ENCODE results near the gene RGPD6. TPM values are rescaled to one million over a fixed set of nuclear protein-coding genes. Genes with fewer than 3 reads are reported as not detected.
"Not testable (repeated sequence)": the region's sequence is repeated elsewhere in the genome, so short reads cannot be mapped to it uniquely, and the experiment has no call there.

RGPD6 gene
- total RNA-seq, result 100 to 1,000 TPM in 1 of 4 donors, 10 to 100 TPM in 3; 67.5 to 117 (median 77.6) TPM

GRCh38 chr2:110576763-110577416 is at the start of gene RGPD6:
Gene RGPD6 (minus strand): TSS chr2:110577222. CDS start chr2:110577024, 198 bp downstream.
- H3K4me3 ChIP-seq (replicated peaks in 1 of 3); H3K9me3 ChIP-seq; DNase-seq; H3K36me3 ChIP-seq; intact Hi-C loops (cut with DNase I); H3K4me1 ChIP-seq; H3K27me3 ChIP-seq; H3K27ac ChIP-seq: not testable (repeated sequence)
- no CpG with 5 or more reads among the region's 70 CpGs for WGBS, 2 donors

GRCh38 chr2:110619326-110619939 is 42.4 kb upstream of the RGPD6 start:
- H3K27ac ChIP-seq; H3K4me1 ChIP-seq; DNase-seq; H3K27me3 ChIP-seq; H3K36me3 ChIP-seq; H3K4me3 ChIP-seq (replicated peaks in 1 of 3); H3K9me3 ChIP-seq; intact Hi-C loops (cut with DNase I): not testable (repeated sequence)
- WGBS, 2 donors, result 70 to 72% methylated on average over 2 of the region's 9 CpGs

- H3K27me3 ChIP-seq; H3K9me3 ChIP-seq; intact Hi-C loops (cut with DNase I); H3K27ac ChIP-seq; H3K36me3 ChIP-seq; H3K4me3 ChIP-seq (replicated peaks in 1 of 3); DNase-seq; H3K4me1 ChIP-seq: not testable (repeated sequence)
- no CpG with 5 or more reads among the region's 1 CpG for WGBS, 2 donors
Observed at GRCh38 chr2:110613927-110614326, 36.9 kb upstream of the RGPD6 start.

GRCh38 chr2:110610613-110611250 is 33.7 kb upstream of the RGPD6 start:
- WGBS, 2 donors, result no CpG with 5 or more reads among the region's 94 CpGs
- H3K4me1 ChIP-seq; H3K9me3 ChIP-seq; H3K4me3 ChIP-seq (replicated peaks in 1 of 3); H3K36me3 ChIP-seq; intact Hi-C loops (cut with DNase I); H3K27me3 ChIP-seq; H3K27ac ChIP-seq: not testable (repeated sequence)
- DNase-seq, result peak in 1 of 2 donors; percentile 5

GRCh38 chr2:110609843-110610612 is 33.0 kb upstream of the RGPD6 start:
- H3K27ac ChIP-seq; H3K27me3 ChIP-seq; intact Hi-C loops (cut with DNase I); H3K9me3 ChIP-seq; H3K4me3 ChIP-seq (replicated peaks in 1 of 3); H3K36me3 ChIP-seq; H3K4me1 ChIP-seq; DNase-seq: not testable (repeated sequence)
- WGBS, 2 donors, result no CpG with 5 or more reads among the region's 45 CpGs

GRCh38 chr2:110608788-110609502 is 31.9 kb upstream of the RGPD6 start:
- no CpG with 5 or more reads among the region's 8 CpGs for WGBS, 2 donors
- H3K9me3 ChIP-seq; H3K36me3 ChIP-seq; H3K4me3 ChIP-seq (replicated peaks in 1 of 3); H3K27me3 ChIP-seq; intact Hi-C loops (cut with DNase I); H3K27ac ChIP-seq; DNase-seq; H3K4me1 ChIP-seq: not testable (repeated sequence)

GRCh38 chr2:110605057-110605456 is 28.0 kb upstream of the RGPD6 start:
- DNase-seq; H3K4me1 ChIP-seq; H3K4me3 ChIP-seq (replicated peaks in 1 of 3); H3K9me3 ChIP-seq; intact Hi-C loops (cut with DNase I); H3K36me3 ChIP-seq; H3K27me3 ChIP-seq; H3K27ac ChIP-seq: not testable (repeated sequence)
- WGBS, 2 donors, result 69% methylated on average over 6 of the region's 12 CpGs; no CpG with 5 or more reads in 1 of the 2 donors

- 100% methylated on average over 1 of the region's 8 CpGs; no CpG with 5 or more reads in 1 of the 2 donors for WGBS, 2 donors
- H3K9me3 ChIP-seq; H3K27ac ChIP-seq; H3K4me1 ChIP-seq; H3K27me3 ChIP-seq; intact Hi-C loops (cut with DNase I); H3K4me3 ChIP-seq (replicated peaks in 1 of 3); DNase-seq; H3K36me3 ChIP-seq: not testable (repeated sequence)
Observed at GRCh38 chr2:110603917-110604591, 27.0 kb upstream of the RGPD6 start.

GRCh38 chr2:110602139-110602538 is 25.1 kb upstream of the RGPD6 start:
- H3K27me3 ChIP-seq; intact Hi-C loops (cut with DNase I); H3K27ac ChIP-seq; H3K9me3 ChIP-seq; H3K4me3 ChIP-seq (replicated peaks in 1 of 3); H3K4me1 ChIP-seq; DNase-seq; H3K36me3 ChIP-seq: not testable (repeated sequence)
- WGBS, 2 donors, result 97% methylated on average over 5 of the region's 9 CpGs; no CpG with 5 or more reads in 1 of the 2 donors

- H3K4me1 ChIP-seq; H3K36me3 ChIP-seq; H3K9me3 ChIP-seq; intact Hi-C loops (cut with DNase I); H3K27ac ChIP-seq; H3K27me3 ChIP-seq; DNase-seq; H3K4me3 ChIP-seq (replicated peaks in 1 of 3): not testable (repeated sequence)
- WGBS, 2 donors, result no CpG with 5 or more reads among the region's 2 CpGs
Observed at GRCh38 chr2:110591973-110592372, 15.0 kb upstream of the RGPD6 start.

GRCh38 chr2:110589677-110590330 is 12.8 kb upstream of the RGPD6 start:
- H3K4me3 ChIP-seq (replicated peaks in 1 of 3); intact Hi-C loops (cut with DNase I); H3K27me3 ChIP-seq; H3K27ac ChIP-seq; H3K9me3 ChIP-seq; DNase-seq; H3K4me1 ChIP-seq; H3K36me3 ChIP-seq: not testable (repeated sequence)
- WGBS, 2 donors, result no CpG with 5 or more reads among the region's 15 CpGs

Measured in thyroid gland (tissue), 4 donors.